PFSK-1 (cell line): ENCODE data around the gene SMG1.

Experiments used
- SIN3A ChIP-seq: IDR thresholded peaks from 2 replicates; pipeline ENCODE4 v1.6.1; 2012; ENCODE audit warnings: mild to moderate bottlenecking, low read length, moderate library complexity, borderline replicate concordance; ENCODE audit not compliant: insufficient read depth
- TAF1 ChIP-seq: IDR thresholded peaks from 2 replicates; pipeline ENCODE4 v1.6.1; 2012; ENCODE audit warnings: low read length, control low read depth, borderline replicate concordance; ENCODE audit not compliant: insufficient read depth

DNA sequence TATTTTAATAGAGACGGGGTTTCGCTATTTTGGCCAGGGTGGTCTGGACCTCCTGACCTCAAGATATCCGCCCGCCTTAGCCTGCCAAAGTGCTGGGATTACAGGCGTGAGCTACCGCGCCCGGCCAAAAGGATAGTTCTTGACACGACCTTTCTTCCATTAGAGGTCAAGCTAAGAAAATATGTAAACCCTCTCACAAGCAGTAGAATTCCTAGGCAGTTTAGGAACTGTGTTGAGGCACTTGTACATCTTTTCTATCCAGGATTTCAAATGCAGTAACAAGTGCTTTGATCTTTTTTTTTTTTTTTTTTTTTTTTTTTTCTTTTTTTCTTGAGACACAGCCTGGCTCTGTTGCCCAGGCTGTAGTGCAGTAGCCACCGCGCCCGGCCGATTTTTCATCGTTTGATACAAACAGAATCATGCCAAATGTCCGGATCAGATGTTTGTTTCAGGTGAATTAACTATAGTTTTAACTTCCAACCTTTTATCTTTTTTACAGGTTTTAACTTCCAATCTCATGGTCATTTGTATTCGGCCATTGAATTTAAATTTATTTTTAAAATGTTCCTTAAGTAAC lies 123.4 kb downstream of the SMG1 start:
- TF ChIP-seq SIN3A = no peak
- TF ChIP-seq TAF1 = no peak
